HG03103 (cell line): ENCODE measurements around the gene HMGCL.
"Not testable (repeated sequence)": the region's sequence is repeated elsewhere in the genome, so short reads cannot be mapped to it uniquely, and the experiment has no call there.

ENCODE experiments used
- ATAC-seq: cut with Tn5 transposase; IDR thresholded peaks from one replicate; pipeline ENCODE4 v1.9.1; 2021; ENCODE audit warnings: low read depth; ENCODE audit not compliant: unreplicated experiment

HMGCL gene

DNA sequence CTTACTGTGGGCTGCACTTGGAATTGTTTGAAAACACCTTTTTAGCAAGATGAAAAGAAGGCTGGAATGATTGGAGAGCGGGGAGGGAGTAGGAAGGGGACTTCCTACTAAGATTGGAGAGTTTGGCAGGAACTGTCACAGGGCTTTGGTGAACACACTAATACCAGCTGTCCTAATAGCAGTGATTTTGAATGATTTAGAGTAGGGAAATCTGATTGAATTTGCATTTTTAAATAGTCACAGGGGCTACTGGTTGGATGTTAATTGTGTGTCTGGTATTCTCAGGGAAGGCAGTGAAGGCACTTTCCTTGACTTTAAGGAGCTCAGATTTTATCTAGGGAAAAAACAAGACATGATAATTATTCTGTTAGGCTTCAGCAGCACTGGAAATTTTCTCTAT is 2.5 kb upstream of the HMGCL start:
- ATAC-seq, result no peak

DNA sequence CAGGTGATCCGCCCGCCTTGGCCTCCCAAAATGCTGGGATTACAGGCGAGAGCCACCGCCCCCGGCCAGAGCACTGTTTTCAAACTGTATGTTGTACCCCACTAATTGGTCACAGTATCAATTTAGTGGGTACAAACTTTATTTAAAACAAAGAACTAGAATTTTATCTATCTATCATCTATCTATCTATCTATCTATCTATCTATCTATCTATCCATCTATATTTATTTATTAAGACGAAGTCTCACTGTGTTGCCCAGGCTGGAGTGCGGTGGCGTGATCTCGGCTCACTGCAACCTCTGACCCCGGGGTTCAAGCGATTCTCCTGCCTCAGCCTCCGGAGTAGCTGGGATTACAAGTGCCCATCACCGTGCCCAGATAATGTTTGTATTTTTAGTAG is 1.4 kb upstream of the HMGCL start:
- ATAC-seq, result not testable (repeated sequence)

DNA sequence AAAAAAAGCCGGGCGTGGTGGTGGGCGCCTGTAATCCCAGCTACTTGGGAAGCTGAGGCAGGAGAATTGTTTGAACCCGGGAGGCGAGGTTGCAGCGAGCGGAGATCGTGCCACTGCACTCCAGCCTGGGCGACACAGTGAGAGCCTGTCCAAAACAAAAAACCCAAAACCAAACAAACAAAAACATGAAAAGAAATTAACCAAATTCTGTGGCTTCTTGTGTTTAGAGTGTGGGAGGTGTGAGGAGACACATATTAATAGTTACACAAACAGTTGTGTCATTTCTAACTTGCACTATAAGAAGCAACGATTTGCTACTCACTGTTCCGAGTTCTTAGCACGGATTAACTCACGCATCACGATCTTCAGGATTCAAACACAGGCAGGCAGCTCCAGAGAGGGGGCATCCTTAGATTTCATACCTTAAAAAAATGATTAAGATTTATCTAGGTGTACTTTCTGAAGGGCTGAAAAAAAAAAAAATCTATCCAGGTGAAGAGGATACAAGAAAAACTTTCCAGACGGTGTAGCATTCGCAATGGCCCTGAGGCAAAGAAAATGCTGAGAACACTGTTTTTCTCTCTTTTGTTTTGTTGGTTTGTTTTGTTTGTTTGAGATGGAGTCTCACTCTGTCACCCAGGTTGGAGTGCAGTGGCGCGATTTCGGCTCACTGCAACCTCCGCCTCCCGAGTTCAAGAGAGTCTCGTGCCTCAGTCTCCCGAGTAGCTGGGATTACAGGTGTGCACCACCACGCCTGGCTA is 713 bp upstream of the HMGCL start:
- ATAC-seq, result no peak

DNA sequence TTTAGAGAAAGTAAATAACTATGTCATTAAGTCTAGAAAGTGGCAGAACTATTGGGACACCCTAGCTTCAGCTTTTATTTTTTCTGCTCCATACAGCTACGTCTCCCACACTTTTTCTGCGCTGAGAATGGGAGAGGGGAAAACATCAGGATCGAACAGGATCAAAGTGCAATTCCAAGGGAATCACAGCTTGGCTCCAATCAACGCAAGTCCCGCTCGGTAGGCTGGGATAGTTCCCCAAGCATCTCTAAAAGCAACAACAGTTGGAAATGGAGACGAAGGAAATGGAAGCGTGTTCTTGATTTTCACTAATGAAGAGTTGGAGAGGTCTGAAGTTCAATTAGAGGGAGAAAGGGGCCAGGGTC is 536 bp downstream of the HMGCL start:
- ATAC-seq, result no peak

DNA sequence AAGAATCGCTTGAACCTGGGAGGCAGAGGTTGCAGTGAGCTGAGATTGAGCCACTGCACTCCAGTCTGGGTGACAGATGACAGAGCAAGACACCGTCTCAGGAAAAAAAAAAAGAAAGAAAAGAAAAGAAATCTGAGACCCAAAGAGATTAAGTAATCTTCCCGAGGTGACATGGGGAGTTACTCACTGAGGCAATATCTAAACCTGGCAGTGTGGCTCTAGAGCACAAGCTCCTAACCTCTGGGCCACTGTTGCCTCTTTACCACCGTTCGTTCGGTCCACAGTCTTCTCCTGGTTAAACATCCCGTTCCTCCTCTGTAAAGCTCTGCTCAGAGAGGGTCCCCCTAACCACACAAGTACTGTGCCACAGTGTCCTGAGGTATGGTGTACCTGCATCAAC is 1.5 kb downstream of the HMGCL start:
- ATAC-seq, result no peak

DNA sequence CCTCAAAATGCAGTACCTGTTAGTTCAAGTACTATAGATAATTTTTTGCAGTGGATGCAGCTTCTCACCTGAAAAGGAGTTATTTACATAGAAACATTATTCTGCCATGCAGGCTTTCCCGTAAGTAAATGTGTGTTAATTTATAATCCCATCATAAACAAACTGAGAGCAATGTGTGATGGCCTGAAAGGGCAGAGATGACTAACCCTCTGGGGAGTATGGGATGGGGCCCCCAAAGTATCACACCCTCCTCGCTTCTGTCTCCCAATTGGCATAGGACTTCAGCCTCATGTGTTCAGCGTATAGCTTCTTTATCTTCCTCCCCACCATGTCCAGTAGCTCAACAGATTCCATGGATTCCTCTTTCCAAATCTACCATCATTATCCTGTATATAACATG is 7.6 kb downstream of the HMGCL start:
- ATAC-seq, result no peak

DNA sequence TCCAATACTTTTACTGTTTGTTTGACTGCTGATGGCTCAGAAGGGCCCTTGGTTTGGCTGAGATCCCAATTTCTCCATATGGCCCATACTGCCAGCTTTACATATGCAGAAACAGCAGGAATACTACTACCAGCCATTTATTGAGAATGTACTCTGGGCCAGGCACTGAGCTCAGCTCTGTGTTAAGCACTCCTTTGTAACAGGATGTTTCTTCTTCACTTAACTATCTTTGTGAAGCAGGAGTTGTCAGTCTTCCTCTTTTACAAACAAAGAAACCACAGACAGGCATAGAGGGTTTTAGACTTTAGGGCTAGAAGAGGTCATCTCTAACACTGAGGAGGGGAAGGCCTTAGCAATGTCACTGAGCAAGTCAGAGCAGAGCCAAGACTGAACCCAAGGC is 8.3 kb downstream of the HMGCL start:
- no peak for ATAC-seq

DNA sequence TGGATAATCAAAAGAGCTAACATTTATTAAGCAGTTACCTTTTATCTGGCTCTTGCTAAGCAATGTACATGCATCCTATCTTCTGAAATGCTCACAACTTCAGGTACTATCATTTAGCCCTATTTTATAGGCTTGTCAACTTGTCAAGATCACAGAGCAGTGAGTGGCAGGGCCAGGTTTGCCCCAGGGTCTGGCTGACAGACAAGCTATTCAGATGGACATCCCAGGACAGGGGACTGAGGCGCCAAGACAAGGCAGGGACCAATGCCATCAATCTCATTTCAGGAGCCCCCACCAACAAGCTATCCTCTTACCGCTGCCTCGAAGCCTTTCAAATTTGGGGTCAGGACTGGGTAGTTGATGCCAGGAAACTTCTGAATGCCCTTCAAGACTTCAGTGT is 8.9 kb downstream of the HMGCL start:
- no peak for ATAC-seq

DNA sequence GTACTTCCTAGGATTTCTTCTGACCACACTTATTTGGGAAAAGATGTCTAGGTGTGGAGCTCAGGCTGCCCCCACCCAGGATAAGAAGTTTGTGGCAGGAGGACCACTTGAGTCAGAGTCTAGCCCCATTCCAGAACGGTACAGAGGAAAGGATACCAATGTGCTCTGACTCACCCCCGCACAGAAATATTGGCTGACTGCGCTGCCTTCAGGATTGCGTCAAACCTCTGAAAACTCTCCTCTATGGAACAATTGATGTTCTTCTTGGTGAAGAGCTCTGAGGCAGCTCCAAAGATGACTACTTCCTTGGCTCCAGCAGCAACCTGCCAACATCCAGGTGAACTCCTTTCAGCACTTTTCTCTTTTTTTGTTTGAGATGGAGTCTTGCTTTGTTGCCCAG is 11.2 kb downstream of the HMGCL start:
- no peak for ATAC-seq

DNA sequence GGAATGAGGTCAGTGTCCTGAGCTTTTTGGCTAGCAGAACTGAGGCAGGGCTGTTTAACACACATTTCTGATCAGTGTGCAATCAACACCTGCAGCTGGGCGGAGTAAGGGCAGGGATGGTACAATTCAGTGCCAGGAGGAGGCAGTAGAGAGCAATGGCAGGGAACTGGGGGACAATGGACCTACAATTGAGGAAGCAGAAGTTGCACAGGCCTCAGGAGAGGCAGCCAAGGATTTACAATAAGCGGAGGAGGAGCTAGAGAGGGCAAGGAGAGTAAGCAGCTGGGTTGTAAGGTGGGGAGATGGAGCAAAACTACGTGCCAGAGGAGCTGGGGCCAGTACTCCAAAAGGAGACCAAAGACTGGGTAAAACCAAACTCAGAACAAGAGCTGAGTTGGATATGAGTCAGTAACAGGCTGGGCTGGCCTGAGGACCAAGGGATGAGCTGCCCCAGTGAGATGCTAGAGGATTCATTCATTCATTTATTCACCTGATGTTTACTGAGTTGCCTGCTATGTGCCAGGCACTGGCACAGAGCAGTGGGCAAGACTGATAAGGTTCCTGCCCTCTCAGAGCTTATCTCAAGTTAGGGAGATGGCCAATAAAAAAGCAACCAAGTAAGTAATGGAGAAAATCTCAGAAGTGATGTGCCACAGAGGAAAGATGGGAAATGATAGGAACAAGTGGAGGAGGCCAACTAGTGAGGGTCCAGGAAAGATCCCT is 14.2 kb downstream of the HMGCL start:
- ATAC-seq, result no peak

DNA sequence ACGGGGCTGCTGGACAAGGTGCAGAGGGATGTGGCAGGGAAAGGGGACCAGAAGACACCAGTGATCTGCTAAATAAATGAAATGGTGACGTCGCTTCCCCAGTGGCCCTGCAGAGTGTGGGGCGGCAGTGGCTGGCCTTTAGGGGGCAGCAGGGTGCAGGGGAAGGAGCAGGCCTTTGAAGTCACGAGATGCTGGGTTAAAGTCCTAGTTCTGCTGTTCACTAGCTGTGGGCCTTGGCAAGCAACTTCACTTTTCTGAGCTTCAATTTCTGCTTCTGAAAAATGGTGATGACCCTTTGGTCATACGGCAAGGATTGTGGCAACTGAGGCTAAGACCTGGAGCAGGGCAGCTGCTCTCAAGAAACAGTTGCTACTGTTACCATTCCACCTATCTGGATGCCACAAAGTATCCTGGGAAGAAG is 15.5 kb downstream of the HMGCL start:
- ATAC-seq, result no peak

DNA sequence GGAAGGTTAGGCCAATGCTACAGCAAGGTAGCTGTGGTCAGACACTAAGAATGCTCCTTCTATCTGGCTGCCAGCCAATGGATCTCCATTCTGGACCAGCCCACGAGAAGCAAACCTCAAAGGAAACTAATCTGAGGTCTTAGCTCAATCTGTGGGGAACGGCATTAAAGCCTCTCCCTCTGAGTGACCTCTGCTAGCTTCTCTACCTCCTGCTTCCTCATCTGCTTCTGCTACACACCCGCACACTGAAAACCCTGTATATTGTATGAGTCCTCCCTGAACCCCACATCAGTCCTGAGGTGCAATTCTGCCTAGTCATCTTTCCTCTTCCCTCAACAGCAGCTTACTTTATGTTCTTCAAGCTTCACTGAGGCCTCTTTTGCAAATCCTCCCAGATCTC is 17.8 kb downstream of the HMGCL start:
- no peak for ATAC-seq

DNA sequence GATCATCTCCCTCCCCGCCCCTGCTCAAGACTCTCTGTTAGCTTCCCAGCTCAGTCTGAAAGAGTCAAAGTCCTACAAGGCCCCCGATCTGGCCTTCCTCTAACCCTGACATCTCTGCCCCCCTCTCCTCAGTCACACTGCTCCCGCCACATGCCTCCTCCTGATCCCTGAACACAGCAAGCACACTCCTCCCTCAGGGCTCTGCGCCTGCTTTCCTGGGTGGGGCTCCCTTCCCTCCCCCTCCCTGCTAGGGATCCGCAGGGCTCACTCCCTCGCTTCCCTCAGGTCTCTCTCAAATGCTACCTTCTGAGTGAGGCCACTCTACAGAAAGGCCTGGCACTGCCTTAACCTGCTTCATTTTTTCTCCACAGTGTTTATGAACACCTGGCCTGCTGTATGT is 18.9 kb downstream of the HMGCL start:
- ATAC-seq, result no peak

DNA sequence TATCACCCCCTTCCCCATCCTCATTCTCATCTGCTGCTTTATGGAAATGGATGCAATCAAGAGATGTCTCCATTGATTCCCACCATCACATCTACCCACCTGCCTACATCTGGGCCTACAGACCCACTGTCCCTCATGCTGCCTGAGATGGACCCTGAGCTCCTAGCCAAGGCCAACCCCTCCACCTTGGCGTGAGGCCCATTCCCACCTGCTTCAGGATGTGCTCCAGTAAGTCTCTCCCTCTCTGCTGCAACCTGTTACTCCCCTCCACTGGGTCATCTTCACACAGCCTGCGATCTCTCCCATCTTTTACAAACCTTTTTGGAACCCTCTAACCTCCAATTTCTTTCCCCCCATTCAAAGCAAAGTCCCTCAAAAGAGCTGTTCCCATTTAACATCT is 20.2 kb downstream of the HMGCL start:
- ATAC-seq, result no peak

DNA sequence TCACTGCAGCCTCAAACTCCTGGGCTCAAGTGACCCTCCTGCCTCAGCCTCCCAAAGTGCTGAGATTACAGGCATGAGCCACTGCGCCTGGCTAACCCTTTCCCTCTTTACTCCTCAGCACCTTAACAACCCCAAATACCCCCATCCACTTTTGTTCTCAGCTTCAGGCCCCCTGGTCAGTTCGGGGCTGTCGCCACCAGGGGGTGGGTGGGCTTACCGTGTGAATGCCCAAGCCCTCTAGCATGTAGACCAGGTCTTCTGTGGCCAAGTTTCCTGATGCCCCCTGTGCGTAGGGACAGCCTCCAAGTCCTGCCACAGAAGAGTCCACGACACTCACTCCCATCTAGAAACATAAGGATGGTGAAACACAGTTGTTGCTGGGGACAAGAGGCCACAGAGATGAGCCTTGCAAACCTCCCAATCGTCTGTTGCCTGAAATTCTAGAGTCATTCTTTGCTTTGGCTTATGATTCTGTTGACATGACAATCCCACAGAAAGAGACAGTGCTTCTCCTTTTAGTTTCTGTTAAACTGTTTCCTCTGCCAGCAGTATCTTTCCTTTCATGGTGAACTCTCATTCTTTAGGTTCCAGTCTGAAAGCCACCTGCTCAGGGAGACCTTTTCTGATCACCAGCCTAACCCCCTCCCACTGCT is 20.9 kb downstream of the HMGCL start:
- no peak for ATAC-seq

DNA sequence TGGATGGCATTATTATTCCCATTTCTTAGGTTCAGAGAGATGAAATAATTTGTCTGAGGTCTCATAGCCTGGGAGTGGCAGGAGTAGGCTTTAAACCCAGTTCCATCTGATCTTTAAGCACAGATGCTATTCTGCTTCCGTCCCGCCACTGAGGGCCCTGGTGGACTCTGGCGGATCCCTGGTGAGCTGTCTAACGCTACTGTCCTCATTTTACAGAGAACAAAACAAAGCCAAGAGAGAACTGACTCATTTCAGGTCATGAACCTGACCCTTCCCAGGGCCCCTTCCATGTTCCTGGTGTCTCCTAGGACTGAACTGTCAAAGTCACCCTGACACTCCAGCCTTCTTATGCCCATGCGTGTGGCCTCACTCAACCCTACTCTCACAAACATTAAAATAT is 21.6 kb downstream of the HMGCL start:
- ATAC-seq, result no peak

DNA sequence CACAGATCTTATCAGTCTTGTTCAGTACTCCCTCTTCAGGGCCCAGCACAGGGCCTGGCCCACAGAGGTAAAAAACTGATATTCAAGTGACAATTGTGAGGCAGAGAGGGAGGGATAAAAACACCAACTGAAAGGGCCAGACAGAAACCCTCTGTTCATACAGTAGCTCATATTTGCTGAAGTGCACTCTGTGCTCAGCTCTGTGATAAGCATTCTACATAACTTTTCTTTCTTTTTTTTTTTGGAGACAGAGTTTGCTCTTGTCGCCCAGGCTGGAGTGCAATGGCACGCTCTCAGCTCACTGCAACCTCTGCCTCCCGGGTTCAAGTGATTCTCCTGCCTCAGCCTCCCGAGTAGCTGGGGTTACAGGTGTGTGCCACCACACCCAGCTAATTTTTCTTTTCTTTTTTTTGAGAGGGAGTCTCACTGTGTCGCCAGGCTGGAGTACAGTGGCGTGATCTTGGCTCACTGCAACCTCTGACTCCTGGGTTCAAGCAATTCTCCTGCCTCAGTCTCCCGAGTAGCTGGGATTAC is 22.4 kb downstream of the HMGCL start:
- ATAC-seq, result not testable (repeated sequence)

DNA sequence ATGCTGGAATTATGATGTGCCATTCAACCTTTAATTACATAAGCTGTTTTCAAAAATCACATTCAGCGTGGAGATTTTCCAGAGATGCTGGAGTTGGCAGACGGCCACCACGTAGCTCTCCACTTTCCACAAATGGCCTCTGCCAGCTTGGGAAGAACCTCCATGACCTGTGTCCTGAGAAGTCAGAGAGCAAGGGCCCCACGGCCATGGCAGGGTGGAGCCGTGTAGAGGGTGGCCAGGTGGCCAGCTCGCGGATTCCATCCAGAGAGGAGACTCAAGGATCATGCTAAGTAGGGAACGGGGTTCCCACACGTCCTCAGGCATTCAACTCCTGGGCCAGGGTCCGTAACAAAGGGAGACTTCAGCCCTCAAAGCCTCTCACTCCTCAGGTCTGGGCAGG is 23.4 kb downstream of the HMGCL start:
- no peak for ATAC-seq

DNA sequence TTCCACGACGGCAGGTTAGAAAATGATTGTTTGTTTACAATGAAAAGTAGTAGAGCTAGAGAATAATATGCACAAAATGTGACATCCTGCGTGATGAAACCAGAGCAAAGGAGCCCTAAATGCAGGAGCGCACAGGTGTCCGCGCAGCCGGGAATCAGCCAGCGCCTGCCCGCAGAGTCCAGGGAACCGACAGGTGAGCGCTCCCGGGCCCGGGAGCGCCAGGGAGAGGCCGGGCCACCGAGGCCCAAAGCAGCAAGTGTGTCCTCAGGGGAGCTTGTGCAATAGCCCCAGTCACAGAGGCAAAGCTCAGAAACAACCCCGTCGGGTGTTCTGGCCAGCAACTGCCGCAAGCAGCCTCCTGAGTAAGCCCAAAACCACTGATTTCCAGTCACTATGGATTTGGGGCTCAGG is 23.9 kb downstream of the HMGCL start:
- no peak for ATAC-seq

DNA sequence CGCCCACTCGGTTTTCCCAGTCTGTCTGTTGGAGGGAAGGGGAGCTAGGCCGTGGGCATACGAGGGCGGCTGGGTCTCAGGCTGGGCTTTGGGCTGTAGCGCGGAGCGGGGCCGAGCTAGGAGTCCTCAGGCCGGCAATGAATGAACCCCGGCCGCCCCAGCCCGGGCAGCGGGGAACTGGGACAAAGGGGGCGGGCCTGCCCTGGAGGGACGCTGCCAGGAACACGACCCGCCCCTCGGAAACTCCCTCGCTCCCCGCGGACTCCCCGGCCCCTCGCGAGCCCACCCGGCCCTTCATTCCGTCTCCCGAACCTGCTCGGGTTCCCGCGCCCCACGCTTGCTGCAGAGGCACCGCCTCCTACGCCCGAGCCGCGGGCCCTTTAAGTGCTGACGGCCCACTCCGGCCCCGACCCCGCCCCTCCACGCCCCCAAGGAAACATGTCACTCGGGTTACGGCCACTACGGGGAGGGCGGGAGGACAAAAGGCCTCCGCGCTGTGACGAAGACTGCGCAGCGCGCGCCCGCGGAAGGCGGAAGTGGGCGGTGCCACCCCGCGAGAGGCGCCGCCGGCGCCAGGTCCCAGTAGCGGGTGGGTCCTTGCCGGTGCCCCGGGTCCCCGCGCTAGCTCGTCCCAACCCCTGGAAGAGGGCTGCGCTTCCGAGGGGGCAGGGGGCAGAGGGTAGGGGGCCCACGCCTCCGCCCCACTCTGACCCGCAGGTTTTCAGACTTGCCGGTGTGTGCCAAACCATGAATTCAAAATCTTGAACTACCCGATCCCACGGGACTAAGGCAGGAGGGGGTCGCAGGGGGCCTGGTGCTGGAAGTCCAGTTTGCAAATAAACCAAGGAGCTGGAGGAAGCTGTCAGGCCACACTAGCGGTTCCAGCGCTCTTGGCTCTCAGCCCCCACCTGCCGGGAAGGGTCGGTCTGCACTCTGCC is 24.6 kb downstream of the HMGCL start, which contains the start of gene GALE:
TSS of gene GALE (minus strand) at position 355 of the 938 bp plus-strand sequence. CDS start 1,747 bp downstream, outside the sequence.
- ATAC-seq, result peak; percentile 76
